H1 (cell line): ENCODE data around the gene GRB14. TPM values are rescaled to one million over a fixed set of nuclear protein-coding genes. Genes with fewer than 3 reads are reported as not detected.

Experiments
- BCL11A ChIP-seq, 2 experiments: IDR thresholded peaks; one replicate each; pipeline ENCODE4 v1.6.1; 2011; ENCODE audit warnings: low read depth in 2 of 2, low read length in 2 of 2, mild to moderate bottlenecking in 2 of 2
- CEBPB ChIP-seq: IDR thresholded peaks from 2 replicates; pipeline ENCODE4 v1.6.1; 2012; ENCODE audit warnings: low read depth, low read length
- TAF7 ChIP-seq: optimal IDR thresholded peaks from 2 replicates; pipeline ENCODE3; 2011; ENCODE audit warnings: low read depth, mild to moderate bottlenecking, inconsistent platforms, low read length, moderate library complexity, borderline replicate concordance
- polyA plus RNA-seq, 7 experiments: library from polyadenylated mRNA; depleted of rRNA in 3 of 7; stranded (reverse) in 5 of 7; unstranded in 2 of 7; fragments of >200 nt in 5 of 7; fragments of 200-250 nt in 2 of 7; gene quantifications; 1 replicate in 5 of 7; 2 replicates in 1 of 7; 4 replicates in 1 of 7; pipeline versions ENCODE4 v1.2.1 to v1.2.3, GENCODE V29; 2011 to 2013; ENCODE audit warnings: missing spikeins in 2 of 7, mixed read lengths in 2 of 7
- total RNA-seq: library from RNA; stranded (reverse); fragmentation: NEBNext Ultra II Directional; extraction: Animal tissue kit (Norgen Biotek cat#: 25700); gene quantifications from 2 replicates; pipeline ENCODE4 v1.2.1, GENCODE V29; 2021
- TF ChIP-seq, protein P1 (sequence below), 3 experiments: IDR thresholded peaks; 1 replicate in 2 of 3; 2 replicates in 1 of 3; pipeline versions ENCODE4 v1.5.1 to v1.6.1; 2011; ENCODE audit warnings: low read length in 3 of 3, mild to moderate bottlenecking in 3 of 3, inconsistent platforms in 2 of 3, low read depth in 1 of 3, moderate library complexity in 1 of 3; ENCODE audit not compliant: insufficient read depth in 1 of 3; ENCODE audit errors: control extremely low read depth in 1 of 3

The GRB14 gene
- total and polyA plus RNA-seq, 2 of the 8 experiments (the other 6 are each of a cell fraction or from before 2014, with no cell fraction given), result 2.5 to 11.6 TPM

DNA sequence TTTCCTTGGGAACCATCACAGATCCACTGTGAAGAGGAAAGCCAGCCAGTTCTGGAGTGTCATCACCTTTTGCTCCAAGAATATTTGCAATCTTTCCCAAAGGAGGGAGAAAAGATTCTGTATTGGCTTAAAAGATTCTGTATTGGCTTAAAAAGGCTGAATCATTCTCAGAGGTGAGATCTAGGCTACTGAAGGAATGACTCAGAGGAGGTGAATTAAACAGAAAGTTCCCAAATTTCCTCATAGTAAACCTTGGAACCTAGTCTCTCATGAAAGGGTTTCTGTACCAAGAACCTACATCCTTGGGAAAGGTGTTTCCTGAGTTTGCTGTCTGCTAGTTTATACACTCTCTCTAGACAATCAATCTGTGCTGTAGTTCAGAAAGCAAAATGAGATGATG, 34.1 kb upstream of the GRB14 start (continued):
- TF ChIP-seq, protein P1, sequence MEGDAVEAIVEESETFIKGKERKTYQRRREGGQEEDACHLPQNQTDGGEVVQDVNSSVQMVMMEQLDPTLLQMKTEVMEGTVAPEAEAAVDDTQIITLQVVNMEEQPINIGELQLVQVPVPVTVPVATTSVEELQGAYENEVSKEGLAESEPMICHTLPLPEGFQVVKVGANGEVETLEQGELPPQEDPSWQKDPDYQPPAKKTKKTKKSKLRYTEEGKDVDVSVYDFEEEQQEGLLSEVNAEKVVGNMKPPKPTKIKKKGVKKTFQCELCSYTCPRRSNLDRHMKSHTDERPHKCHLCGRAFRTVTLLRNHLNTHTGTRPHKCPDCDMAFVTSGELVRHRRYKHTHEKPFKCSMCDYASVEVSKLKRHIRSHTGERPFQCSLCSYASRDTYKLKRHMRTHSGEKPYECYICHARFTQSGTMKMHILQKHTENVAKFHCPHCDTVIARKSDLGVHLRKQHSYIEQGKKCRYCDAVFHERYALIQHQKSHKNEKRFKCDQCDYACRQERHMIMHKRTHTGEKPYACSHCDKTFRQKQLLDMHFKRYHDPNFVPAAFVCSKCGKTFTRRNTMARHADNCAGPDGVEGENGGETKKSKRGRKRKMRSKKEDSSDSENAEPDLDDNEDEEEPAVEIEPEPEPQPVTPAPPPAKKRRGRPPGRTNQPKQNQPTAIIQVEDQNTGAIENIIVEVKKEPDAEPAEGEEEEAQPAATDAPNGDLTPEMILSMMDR (IDR thresholded peaks at IDR 0.05; ENCODE audit: control extremely low read depth in 1 of 3, insufficient read depth in 1 of 3, low read depth in 1 of 3, low read length in 3 of 3), result no peak
- TF ChIP-seq TAF7 (no peak), CEBPB (no peak), BCL11A (IDR thresholded peaks at IDR 0.05; ENCODE audit: low read depth in 2 of 2, low read length in 2 of 2) (no peak)
